ENCODE results near the gene MPL.

The MPL gene

DNA sequence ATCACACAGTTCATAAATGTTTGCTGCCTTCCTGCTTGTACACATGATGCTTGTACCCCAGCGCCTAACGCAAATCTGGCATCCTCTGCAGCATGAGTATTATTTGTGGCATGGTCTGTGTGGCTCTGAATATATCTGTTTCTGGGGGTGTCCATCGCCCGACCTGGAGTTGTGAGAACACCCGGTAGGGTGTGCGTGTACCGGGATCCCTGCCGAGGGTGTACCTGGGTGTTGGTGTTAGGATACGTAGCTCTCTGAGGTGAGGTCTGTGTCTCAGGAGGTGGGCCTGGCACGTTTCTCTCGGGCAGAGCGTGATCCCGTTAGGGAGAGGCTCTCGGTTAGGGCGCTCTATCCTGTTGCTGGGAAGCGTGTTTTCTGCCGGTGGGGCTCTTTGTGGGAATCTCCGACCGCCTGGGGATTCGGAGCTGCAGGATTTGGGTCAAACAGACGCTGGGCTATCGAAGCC is 10.8 kb downstream of the MPL start:
- TF ChIP-seq, protein P1, sequence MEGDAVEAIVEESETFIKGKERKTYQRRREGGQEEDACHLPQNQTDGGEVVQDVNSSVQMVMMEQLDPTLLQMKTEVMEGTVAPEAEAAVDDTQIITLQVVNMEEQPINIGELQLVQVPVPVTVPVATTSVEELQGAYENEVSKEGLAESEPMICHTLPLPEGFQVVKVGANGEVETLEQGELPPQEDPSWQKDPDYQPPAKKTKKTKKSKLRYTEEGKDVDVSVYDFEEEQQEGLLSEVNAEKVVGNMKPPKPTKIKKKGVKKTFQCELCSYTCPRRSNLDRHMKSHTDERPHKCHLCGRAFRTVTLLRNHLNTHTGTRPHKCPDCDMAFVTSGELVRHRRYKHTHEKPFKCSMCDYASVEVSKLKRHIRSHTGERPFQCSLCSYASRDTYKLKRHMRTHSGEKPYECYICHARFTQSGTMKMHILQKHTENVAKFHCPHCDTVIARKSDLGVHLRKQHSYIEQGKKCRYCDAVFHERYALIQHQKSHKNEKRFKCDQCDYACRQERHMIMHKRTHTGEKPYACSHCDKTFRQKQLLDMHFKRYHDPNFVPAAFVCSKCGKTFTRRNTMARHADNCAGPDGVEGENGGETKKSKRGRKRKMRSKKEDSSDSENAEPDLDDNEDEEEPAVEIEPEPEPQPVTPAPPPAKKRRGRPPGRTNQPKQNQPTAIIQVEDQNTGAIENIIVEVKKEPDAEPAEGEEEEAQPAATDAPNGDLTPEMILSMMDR (IDR thresholded peaks at IDR 0.05) = no peak

DNA sequence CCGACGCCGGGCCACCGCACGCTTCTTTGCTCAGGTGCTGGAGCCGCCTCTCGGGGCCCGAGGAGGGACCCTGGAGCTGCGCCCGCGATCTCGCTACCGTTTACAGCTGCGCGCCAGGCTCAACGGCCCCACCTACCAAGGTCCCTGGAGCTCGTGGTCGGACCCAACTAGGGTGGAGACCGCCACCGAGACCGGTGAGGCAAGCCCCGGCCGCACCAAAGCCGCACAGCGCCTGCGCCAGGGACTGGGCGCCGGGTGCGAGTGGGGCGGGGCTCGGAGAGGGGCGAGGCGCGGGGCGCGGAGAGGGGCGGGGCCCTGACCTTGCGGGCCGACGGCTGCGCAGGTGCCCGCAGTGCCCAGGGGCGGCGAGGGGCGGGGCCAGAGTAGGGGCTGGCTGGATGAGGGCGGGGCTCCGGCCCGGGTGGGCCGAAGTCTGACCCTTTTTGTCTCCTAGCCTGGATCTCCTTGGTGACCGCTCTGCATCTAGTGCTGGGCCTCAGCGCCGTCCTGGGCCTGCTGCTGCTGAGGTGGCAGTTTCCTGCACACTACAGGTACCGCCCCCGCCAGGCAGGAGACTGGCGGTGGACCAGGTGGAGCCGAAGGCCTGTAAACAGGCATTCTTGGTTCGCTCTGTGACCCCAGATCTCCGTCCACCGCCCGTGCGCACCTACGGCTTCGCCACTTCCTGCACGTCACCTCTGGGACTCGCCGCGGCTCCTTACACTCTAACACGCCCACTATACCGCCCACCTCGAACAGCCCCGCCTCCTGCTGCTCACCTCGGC is 11.4 kb downstream of the MPL start:
- TF ChIP-seq, protein P1 (IDR thresholded peaks at IDR 0.05) = no peak

DNA sequence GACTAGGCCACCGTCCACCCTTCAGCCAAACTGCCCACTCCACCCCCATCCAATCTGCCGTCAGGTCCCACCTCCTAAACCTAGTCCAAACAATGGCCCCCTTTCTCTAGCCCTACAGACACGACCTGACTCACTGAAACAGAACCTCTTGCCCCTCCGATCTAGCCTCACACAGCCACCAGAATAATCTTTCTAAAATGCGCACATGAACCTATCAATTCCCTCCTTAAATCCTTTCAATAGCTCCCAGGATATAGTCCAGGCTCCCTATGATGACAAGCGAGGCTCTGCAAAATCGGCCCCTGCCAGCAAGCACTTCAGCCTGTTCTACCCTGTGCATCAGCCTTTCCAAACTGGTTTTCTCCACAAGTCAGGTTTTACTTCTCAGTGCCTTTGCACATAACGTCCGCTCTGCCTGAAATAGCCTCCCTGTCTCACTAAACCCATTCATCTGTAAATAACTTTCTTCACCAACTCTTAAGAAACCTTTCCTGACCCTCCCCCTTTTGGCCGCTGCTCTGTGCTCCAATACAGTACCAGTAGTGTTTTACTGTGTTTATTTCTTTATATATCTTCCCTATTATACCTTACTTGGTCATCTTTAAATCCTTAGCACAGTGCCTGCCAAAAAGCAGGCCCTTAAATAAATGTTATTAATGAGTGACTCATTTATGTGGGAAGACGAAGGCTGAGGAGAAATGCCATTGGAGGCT is 12.1 kb downstream of the MPL start:
- TF ChIP-seq, protein P1 (IDR thresholded peaks at IDR 0.05) = no peak

DNA sequence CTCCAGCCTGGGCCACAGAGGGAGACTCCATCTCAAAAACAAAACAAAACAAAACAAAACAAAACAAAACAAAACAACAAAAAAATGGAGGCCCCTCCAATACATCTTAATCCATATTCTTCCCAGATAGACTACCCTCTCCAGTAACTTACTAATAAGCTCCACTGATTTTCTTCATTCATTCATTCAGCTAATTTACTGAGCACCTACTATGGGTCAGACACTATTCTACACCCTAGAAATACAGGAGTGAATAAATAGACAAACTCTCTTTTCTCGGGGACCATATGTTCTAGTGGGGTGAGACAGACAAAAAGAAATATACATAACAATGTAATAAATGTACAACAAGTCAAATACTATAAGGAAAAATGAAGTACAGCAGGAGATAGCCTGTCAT is 13.4 kb downstream of the MPL start:
- TF ChIP-seq, protein P1 (IDR thresholded peaks at IDR 0.05) = no peak

DNA sequence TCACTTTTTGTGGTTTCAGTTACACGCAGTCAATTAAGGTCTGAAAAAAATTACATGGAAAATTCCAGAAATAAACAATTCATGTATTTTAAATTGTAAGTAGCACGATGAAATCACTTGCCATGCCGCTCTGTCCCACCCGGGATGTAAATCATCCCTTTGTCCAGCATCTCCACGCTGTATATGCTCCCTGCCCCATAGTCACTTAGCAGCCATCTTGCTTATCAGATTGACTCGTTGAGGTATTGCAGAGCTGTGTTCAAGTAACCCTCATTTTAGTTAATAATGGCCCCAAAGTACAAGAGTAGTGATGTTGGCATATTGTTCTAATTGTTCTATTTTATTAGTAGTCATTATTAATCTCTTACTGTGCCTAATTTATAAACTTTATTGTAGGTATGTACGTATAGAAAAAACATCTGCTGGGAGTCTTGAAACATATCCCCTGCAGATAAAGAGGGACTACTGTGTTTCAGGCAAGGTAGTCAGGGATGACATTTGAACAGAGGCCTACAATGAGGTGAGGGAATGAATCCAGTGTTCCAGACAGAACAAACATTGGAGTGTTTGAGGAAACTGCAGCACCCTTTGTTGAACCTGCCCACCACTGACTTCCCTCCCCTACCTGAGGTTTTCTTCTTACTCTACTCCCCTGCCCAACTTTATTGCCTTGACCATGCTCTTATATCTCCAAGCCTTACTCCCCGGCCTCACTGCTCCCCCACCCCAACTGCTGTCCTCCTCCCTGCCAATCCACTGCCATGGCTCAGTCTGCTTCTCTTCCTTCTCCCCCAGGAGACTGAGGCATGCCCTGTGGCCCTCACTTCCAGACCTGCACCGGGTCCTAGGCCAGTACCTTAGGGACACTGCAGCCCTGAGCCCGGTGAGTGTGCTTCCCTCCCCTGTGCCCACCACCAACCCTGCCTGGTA is 14.1 kb downstream of the MPL start:
- TF ChIP-seq, protein P1 (IDR thresholded peaks at IDR 0.05) = no peak

DNA sequence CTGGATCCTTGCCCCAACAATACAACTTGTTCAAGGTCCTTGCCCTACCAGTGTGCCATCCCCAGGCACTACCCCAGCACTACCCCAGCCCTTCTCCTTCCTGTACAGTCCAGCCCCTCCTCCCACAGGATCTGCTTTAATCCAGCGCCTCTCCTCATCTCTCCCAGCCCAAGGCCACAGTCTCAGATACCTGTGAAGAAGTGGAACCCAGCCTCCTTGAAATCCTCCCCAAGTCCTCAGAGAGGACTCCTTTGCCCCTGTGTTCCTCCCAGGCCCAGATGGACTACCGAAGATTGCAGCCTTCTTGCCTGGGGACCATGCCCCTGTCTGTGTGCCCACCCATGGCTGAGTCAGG is 14.7 kb downstream of the MPL start:
- TF ChIP-seq, protein P1 (IDR thresholded peaks at IDR 0.05) = no peak

DNA sequence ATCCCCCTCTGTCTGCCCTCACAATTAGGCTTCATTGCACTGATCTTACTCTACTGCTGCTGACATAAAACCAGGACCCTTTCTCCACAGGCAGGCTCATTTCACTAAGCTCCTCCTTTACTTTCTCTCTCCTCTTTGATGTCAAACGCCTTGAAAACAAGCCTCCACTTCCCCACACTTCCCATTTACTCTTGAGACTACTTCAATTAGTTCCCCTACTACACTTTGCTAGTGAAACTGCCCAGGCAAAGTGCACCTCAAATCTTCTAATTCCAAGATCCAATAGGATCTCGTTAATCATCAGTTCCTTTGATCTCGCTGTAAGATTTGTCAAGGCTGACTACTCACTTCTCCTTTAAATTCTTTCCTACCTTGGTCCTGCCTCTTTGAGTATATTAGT is 15.3 kb downstream of the MPL start:
- TF ChIP-seq, protein P1 (IDR thresholded peaks at IDR 0.05) = no peak

Measured in LNCAP (cell line).